Omental fat pad (tissue), 4 donors: ENCODE data around the gene FLT4. TPM values are rescaled to one million over a fixed set of nuclear protein-coding genes. Genes with fewer than 3 reads are reported as not detected.

ENCODE experiments used
- ATAC-seq: fragments of 150-250 bp; one replicate; pipeline ENCODE4 v1.9.1; 2016; ENCODE audit warnings: mild to moderate bottlenecking, moderate library complexity; ENCODE audit not compliant: low FRiP score
- DNase-seq: peaks from one replicate; pipeline ENCODE4 v3.0.0-alpha.2; 2019; ENCODE audit warnings: low spot score
- total RNA-seq, 4 donors: library from RNA; depleted of rRNA; stranded (reverse); fragments of >200 nt; gene quantifications; one replicate each; pipeline ENCODE4 v1.1.0, GENCODE V29; 2016
- TF ChIP-seq, protein P1 (sequence below), 3 donors: fragments of 450-650 bp; IDR thresholded peaks; one replicate each; pipeline ENCODE4 v1.5.1; 2016 to 2017; ENCODE audit warnings: antibody characterized with exemption in 3 of 3, mild to moderate bottlenecking in 3 of 3, moderate library complexity in 2 of 3

FLT4 gene
- total RNA-seq, 4 donors from 2014 or later: 8.9 to 50.6 (median 15.4) TPM

DNA sequence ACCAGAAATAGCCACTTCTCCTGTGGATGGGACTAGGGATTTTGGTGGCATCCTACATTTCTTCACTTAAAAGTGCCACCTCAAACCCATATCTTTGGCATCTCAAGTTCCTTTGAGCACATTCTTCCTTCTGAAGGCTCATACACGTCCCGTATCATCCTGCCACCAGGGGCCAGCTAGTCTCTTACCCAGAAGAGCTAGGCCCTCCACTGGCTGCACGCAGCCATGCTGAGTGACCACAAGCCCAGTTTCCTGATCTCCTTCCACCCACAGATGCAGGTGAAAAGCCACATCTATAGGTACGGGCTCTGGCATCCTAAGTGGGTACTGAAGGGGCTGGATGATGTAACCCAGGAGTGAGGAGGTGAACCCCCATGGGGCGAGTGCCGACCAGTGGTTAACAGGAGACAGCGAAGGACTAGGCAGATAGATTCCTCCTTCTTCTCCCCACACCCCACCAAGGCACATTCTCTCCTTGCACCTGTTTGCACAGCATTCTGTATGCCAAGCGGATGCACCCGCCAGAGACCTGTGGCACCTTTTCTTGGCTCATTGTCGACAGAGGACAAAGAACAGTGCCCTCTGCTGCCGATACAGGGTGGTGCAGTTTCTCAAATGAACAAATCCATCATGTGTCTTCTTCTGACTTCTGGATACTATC lies 43.7 kb downstream of the FLT4 start:
- DNase-seq: no peak
- TF ChIP-seq, protein P1, sequence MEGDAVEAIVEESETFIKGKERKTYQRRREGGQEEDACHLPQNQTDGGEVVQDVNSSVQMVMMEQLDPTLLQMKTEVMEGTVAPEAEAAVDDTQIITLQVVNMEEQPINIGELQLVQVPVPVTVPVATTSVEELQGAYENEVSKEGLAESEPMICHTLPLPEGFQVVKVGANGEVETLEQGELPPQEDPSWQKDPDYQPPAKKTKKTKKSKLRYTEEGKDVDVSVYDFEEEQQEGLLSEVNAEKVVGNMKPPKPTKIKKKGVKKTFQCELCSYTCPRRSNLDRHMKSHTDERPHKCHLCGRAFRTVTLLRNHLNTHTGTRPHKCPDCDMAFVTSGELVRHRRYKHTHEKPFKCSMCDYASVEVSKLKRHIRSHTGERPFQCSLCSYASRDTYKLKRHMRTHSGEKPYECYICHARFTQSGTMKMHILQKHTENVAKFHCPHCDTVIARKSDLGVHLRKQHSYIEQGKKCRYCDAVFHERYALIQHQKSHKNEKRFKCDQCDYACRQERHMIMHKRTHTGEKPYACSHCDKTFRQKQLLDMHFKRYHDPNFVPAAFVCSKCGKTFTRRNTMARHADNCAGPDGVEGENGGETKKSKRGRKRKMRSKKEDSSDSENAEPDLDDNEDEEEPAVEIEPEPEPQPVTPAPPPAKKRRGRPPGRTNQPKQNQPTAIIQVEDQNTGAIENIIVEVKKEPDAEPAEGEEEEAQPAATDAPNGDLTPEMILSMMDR (IDR thresholded peaks at IDR 0.05): no peak
- ATAC-seq: no peak

DNA sequence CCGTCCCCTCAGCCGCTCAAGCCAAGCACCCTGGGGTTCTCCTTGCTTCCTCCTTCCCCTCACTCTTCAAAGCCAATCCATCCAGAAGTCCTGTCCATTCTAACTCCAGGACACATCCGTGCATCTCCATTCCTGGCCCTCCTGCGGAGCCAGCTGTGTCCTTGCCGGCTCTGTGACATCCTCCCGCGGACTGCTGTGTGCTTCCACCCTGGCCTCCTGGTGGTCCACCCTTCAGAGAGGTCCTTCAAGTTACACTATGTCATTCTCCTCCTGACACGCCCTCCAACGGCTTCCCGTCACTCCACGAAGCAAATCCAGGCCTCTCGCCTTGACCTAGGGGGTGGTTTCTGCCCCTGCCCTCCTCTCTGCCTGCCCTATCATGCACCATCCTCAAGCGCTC lies 45.1 kb downstream of the FLT4 start:
- DNase-seq: no peak
- TF ChIP-seq, protein P1 (IDR thresholded peaks at IDR 0.05): no peak
- no peak for ATAC-seq

DNA sequence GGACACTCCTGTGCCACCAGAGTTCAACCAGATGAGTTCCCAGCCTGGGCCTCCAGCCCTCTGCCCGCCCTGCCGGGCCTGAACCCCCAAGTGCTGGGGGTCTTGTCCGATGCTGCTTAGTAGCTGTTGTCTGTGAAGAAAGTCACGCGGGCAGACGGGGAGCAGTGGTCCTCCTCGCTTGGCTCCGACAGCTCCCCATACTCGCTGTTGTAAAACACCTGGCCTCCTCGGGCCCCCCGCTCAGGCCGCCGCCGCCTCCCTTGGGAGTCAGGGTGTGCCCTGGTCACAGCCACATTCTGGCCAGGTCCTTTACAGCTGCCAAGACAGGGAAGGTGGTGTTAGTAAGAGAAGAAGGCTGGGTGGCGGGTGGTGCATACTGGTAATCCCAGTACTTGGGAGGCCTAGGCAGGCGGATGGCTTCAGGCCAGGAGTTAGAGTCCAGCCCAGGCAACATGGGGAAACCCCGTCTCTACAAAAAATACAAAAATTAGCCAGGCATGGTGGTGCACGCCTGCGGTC lies 46.3 kb downstream of the FLT4 start:
- no peak for ATAC-seq
- TF ChIP-seq, protein P1 (IDR thresholded peaks at IDR 0.05): no peak
- no peak for DNase-seq

DNA sequence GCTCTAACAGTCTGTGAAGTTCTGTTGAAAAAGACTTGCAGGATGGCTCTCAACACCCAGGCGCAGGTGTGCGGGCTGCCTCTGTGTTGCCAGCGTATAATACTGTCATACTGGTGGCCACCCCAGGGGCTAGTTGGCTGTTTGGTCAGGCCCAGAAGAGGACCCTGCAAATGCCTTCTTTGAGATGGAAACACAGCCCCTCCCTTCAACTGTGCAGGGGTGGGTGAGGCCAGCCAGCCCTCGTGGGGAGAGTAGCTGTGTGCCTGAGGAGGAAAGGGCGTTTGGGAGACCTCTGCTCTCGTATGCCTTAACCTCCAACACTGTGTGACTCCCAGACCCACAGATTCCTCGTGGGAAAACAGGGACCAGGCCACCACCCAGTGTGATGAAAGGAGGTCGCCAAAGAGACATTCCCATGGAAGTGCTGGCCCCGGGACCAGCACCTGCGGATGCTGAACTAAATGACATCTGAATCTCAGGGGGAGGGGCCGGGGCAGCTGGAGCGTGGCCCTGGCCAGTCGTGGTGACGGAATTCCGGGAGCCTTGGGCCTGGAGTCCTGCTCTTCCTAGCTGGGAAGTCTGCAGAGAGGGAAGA lies 46.8 kb downstream of the FLT4 start:
- DNase-seq: no peak
- TF ChIP-seq, protein P1 (IDR thresholded peaks at IDR 0.05): no peak
- no peak for ATAC-seq

DNA sequence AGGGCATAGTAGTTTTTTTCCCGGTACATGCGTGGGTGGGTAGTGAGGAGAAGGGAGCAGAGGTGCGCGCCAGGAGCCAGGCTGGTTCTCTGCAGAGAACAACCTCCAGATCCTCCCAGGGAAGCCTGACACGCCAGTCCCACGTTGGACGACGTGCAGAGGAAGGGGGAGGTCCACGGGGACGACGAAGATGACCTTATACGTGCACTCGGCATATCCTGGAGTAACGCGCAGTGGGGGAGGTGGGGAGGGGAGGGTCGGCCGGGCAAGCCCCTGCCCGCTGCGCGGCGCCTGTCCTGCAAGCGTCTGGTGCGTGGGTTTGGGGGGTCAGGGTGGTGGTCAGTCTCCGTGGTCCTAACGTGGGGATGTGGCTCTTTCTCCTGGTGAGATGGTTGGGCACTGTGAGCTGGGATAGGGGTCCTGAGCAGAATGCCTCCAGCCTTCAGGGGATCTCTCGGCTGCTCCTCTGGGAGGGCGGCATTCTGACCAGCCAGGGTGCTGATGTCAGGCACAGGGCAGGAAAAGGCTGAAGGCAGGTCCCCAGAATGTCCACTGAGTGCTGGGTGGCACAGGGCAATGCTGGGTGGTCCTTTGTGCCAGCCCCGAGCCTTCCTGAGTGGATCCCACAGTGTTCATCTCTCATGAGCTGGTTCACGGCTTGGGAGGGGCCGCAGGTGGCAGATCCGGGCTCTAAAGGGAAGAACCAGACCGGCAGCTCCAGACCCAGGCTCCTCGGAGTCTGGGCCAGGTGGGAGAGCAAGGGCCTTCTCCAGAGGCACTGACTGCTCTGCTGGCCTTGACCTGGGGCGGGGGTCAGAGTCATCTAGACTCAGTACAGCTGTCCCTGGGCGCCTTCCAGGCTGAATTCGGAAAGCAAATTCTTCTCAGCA lies 47.6 kb downstream of the FLT4 start:
- DNase-seq: peak; percentile 11
- no peak for ATAC-seq
- TF ChIP-seq, protein P1 (IDR thresholded peaks at IDR 0.05): no peak

DNA sequence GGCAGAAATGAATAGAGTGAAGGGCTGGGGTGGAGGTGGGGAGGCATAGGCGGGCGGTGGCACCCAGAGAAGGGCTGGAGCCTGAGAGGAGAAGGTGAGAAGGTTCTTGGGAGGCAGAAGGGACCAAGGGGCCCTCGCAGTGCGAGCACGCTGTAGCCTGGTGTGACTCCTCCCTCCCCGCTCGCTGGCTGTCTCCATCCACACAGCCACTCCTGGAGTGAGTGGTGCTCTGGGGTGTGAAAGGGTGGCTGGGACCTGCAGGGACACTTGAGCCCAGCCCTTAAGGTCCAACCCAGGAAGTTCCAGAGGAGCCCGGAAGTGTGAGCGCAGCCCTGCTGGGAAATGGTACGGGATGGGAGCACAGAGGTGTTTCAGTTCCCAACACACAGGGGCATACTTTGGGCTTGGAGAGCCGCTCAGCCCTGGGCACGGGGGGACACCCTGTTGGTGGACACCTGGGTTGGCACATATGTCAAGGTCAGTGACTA lies 48.8 kb downstream of the FLT4 start:
- ATAC-seq (no peak), DNase-seq (peak; percentile 7)
- TF ChIP-seq, protein P1 (IDR thresholded peaks at IDR 0.05): no peak
